IMR-90 (cell line): ENCODE measurements around the gene NFAT5. TPM values are rescaled to one million over a fixed set of nuclear protein-coding genes. Genes with fewer than 3 reads are reported as not detected.

Source experiments
- ATAC-seq: fragments of 200-7000 bp; cut with Tn5 transposase; 2 replicates; pipeline ENCODE4 v1.9.1; 2020; ENCODE audit warnings: low read depth, mild to moderate bottlenecking, moderate library complexity
- BruUV-seq: library from RNA; stranded (reverse); fragments of 400-500 nt; replicated peaks from 2 replicates; lab custom pipeline; 2021; lab: Mats Ljungman, UMichigan
- CTCF ChIA-PET: fragments of 300-600 bp; formaldehyde crosslinking; extraction: SDS; loops from one replicate; lab custom pipeline; 2021; ENCODE audit warnings: antibody characterized with exemption; lab: Yijun Ruan, JAX
- POLR2A ChIA-PET: fragments of 300-600 bp; sonication (Branson Sonifier 250); formaldehyde crosslinking; loops from one replicate; lab custom pipeline; 2022; ENCODE audit warnings: antibody characterized with exemption; ENCODE audit not compliant: unreplicated experiment; lab: Charles Lee
- DNase-seq: peaks from one replicate; pipeline ENCODE4 v3.0.0; 2013
- H2AFZ ChIP-seq: replicated peaks from 2 replicates; pipeline ENCODE3; 2013; ENCODE audit warnings: low read length, mild to moderate bottlenecking; ENCODE audit not compliant: poor library complexity
- H2AK5ac ChIP-seq: 2 replicates; pipeline ENCODE4 v1.6.1; 2013; ENCODE audit warnings: low read depth, low read length, inconsistent platforms
- H2AK9ac ChIP-seq: replicated peaks from 2 replicates; pipeline ENCODE3; 2013; ENCODE audit warnings: mild to moderate bottlenecking, low read depth, low read length, moderate library complexity; ENCODE audit not compliant: poor library complexity
- H2BK120ac ChIP-seq: 2 replicates; pipeline ENCODE4 v1.6.1; 2013; ENCODE audit warnings: low read depth, low read length, inconsistent platforms
- H2BK15ac ChIP-seq: 3 replicates; pipeline ENCODE4 v1.6.1; 2013; ENCODE audit warnings: low read depth, low read length, inconsistent platforms
- H2BK20ac ChIP-seq: 2 replicates; pipeline ENCODE4 v1.6.1; 2013; ENCODE audit warnings: low read depth, mild to moderate bottlenecking, inconsistent platforms, low read length, moderate library complexity
- H2BK5ac ChIP-seq: 2 replicates; pipeline ENCODE4 v1.6.1; 2013; ENCODE audit warnings: mild to moderate bottlenecking, low read depth, low read length, inconsistent platforms; ENCODE audit not compliant: poor library complexity, severe bottlenecking
- H3K14ac ChIP-seq: replicated peaks from 2 replicates; pipeline ENCODE4 v1.6.1; 2013; ENCODE audit warnings: low read depth, low read length, inconsistent platforms
- H3K18ac ChIP-seq: 2 replicates; pipeline ENCODE4 v1.6.1; 2013; ENCODE audit warnings: low read depth, low read length, control low read depth
- H3K23ac ChIP-seq: 2 replicates; pipeline ENCODE4 v1.6.1; 2013; ENCODE audit warnings: low read depth, low read length, inconsistent platforms
- H3K27ac ChIP-seq: 2 replicates; pipeline ENCODE4 v1.5.1; 2013; ENCODE audit warnings: mild to moderate bottlenecking, control low read depth, low read length; ENCODE audit not compliant: insufficient read depth
- H3K27me3 ChIP-seq: 2 replicates; pipeline ENCODE4 v1.6.1; 2013; ENCODE audit warnings: low read length; ENCODE audit not compliant: control insufficient read depth, insufficient read depth
- H3K36me3 ChIP-seq: 2 replicates; pipeline ENCODE4 v1.6.1; 2013; ENCODE audit warnings: low read length, mixed read lengths; ENCODE audit not compliant: control insufficient read depth, insufficient read depth
- H3K4ac ChIP-seq: 2 replicates; pipeline ENCODE4 v1.6.1; 2013; ENCODE audit warnings: low read depth, low read length, inconsistent platforms
- H3K4me1 ChIP-seq: 2 replicates; pipeline ENCODE4 v1.6.1; 2013; ENCODE audit warnings: low read length, mixed read lengths; ENCODE audit not compliant: control insufficient read depth, insufficient read depth
- H3K4me2 ChIP-seq: 2 replicates; pipeline ENCODE4 v1.6.1; 2013; ENCODE audit warnings: low read depth, mild to moderate bottlenecking, control low read depth, low read length, moderate library complexity
- H3K4me3 ChIP-seq: 2 replicates; pipeline ENCODE4 v1.5.1; 2013; ENCODE audit warnings: low read depth, mild to moderate bottlenecking, control low read depth, low read length, moderate library complexity; ENCODE audit not compliant: insufficient read depth
- H3K56ac ChIP-seq: 2 replicates; pipeline ENCODE4 v1.6.1; 2013; ENCODE audit warnings: low read length, inconsistent platforms; ENCODE audit not compliant: insufficient read depth; ENCODE audit errors: extremely low read depth
- H3K79me1 ChIP-seq, 2 experiments: 2 replicates each; pipeline ENCODE4 v1.6.1; 2013; ENCODE audit warnings: low read length in 2 of 2, inconsistent platforms in 1 of 2, low read depth in 1 of 2
- H3K9ac ChIP-seq: 2 replicates; pipeline ENCODE4 v1.6.1; 2013; ENCODE audit warnings: low read depth, low read length, control low read depth
- H3K9me1 ChIP-seq: 2 replicates; pipeline ENCODE4 v1.6.1; 2013; ENCODE audit warnings: low read length, inconsistent platforms; ENCODE audit not compliant: insufficient read depth
- H3K9me3 ChIP-seq: 2 replicates; pipeline ENCODE4 v1.6.1; 2013; ENCODE audit warnings: low read length; ENCODE audit not compliant: control insufficient read depth, insufficient read depth
- H4K20me1 ChIP-seq: 2 replicates; pipeline ENCODE4 v1.6.1; 2013; ENCODE audit warnings: low read length, inconsistent platforms; ENCODE audit not compliant: insufficient read depth
- H4K5ac ChIP-seq: 2 replicates; pipeline ENCODE4 v1.6.1; 2013; ENCODE audit warnings: mild to moderate bottlenecking, low read depth, low read length, control low read depth
- H4K8ac ChIP-seq, 2 experiments: 2 replicates each; pipeline ENCODE4 v1.6.1; 2013; ENCODE audit warnings: low read depth in 2 of 2, low read length in 2 of 2, control low read depth in 1 of 2, inconsistent platforms in 1 of 2
- H4K91ac ChIP-seq: 2 replicates; pipeline ENCODE4 v1.6.1; 2013; ENCODE audit warnings: low read depth, low read length, inconsistent platforms; ENCODE audit not compliant: insufficient read depth
- BHLHE40 ChIP-seq: fragments of 150-350 bp; IDR thresholded peaks from 2 replicates; pipeline ENCODE4 v1.6.1; 2016; ENCODE audit warnings: mild to moderate bottlenecking, low read depth, low read length
- CEBPB ChIP-seq: IDR thresholded peaks from 2 replicates; pipeline ENCODE4 v1.6.1; 2012; ENCODE audit warnings: low read depth, low read length, improper control_type of control experiment
- CHD1 ChIP-seq: IDR thresholded peaks from 2 replicates; pipeline ENCODE4 v1.6.1; 2012; ENCODE audit warnings: low read depth, low read length, improper control_type of control experiment
- CTCF ChIP-seq: conservative IDR thresholded peaks from 2 replicates; pipeline ENCODE4 v1.5.1; 2012; ENCODE audit warnings: mild to moderate bottlenecking, low read depth, low read length, improper control_type of control experiment
- ELK1 ChIP-seq: fragments of 150-350 bp; IDR thresholded peaks from 2 replicates; pipeline ENCODE4 v1.6.1; 2016; ENCODE audit warnings: low read depth, mild to moderate bottlenecking, low read length, moderate library complexity, borderline replicate concordance
- MAFK ChIP-seq: IDR thresholded peaks from 2 replicates; pipeline ENCODE4 v1.6.1; 2012; ENCODE audit warnings: low read depth, low read length, improper control_type of control experiment
- MAZ ChIP-seq: IDR thresholded peaks from 2 replicates; pipeline ENCODE4 v1.6.1; 2012; ENCODE audit warnings: low read depth, mild to moderate bottlenecking, low read length, improper control_type of control experiment, moderate library complexity, borderline replicate concordance
- MXI1 ChIP-seq: IDR thresholded peaks from 2 replicates; pipeline ENCODE4 v1.6.1; 2012; ENCODE audit warnings: low read depth, mild to moderate bottlenecking, low read length, moderate library complexity, borderline replicate concordance
- NFE2L2 ChIP-seq: fragments of 150-350 bp; IDR thresholded peaks from 2 replicates; pipeline ENCODE4 v1.6.1; 2016; ENCODE audit warnings: low read depth, mild to moderate bottlenecking, low read length
- POLR2A ChIP-seq: IDR thresholded peaks from 2 replicates; pipeline ENCODE4 v1.6.1; 2012; ENCODE audit warnings: mild to moderate bottlenecking, low read depth, low read length
- RAD21 ChIP-seq: IDR thresholded peaks from 2 replicates; pipeline ENCODE4 v1.6.1; 2012; ENCODE audit warnings: low read length, improper control_type of control experiment
- RCOR1 ChIP-seq: IDR thresholded peaks from 2 replicates; pipeline ENCODE4 v1.6.1; 2012; ENCODE audit warnings: mild to moderate bottlenecking, low read length, improper control_type of control experiment; ENCODE audit not compliant: insufficient replicate concordance
- SMC3 ChIP-seq: fragments of 150-350 bp; IDR thresholded peaks from 2 replicates; pipeline ENCODE4 v1.6.1; 2016; ENCODE audit warnings: low read depth, mild to moderate bottlenecking, antibody characterized with exemption, low read length, moderate library complexity
- USF2 ChIP-seq: fragments of 150-350 bp; IDR thresholded peaks from 2 replicates; pipeline ENCODE4 v1.6.1; 2017; ENCODE audit warnings: mild to moderate bottlenecking, antibody characterized with exemption, low read length, low read depth
- WGBS, 2 experiments: methylation state at CpG; one replicate each; pipeline versions ENCODE4 v1.1.5 to v1.1.7; 2013; ENCODE audit warnings: missing lambda C conversion rate in 2 of 2; ENCODE audit not compliant: insufficient read length in 1 of 2; ENCODE audit errors: extremely low coverage in 2 of 2; 5-methylcytosine and 5-hydroxymethylcytosine counted together
- dilution Hi-C: fragments of 300-500 bp; cut with HindIII; formaldehyde crosslinking; loops from one replicate; pipeline ENCODE4 v1.14.3; 2018; ENCODE audit warnings: low sequenced_read_pairs; ENCODE audit not compliant: unreplicated experiment
- in situ Hi-C: fragments of 300-500 bp; cut with MboI; formaldehyde crosslinking; loops from 3 replicates; pipeline ENCODE4 v1.14.3; 2019; ENCODE audit warnings: low sequenced_read_pairs, inconsistent platforms, mixed read lengths
- intact Hi-C: fragments of 100-400 bp; cut with micrococcal nuclease; formaldehyde crosslinking; loops from 2 replicates; pipeline ENCODE4 v1.10.0; 2022
- polyA plus RNA-seq, 3 experiments: library from polyadenylated mRNA; depleted of rRNA; stranded (reverse); fragments of >200 nt; gene quantifications; 2 replicates each; pipeline ENCODE4 v1.2.3, GENCODE V29; 2012; ENCODE audit warnings: low replicate concordance in 1 of 3
- total RNA-seq: library from RNA; depleted of rRNA; stranded (reverse); fragments of >200 nt; gene quantifications from 2 replicates; pipeline ENCODE4 v1.2.3, GENCODE V29; 2012

Gene NFAT5
- total and polyA plus RNA-seq, 2 of the 4 experiments (the other 2 are of a cell fraction), result 10.9 to 20.1 TPM

GRCh38 chr16:69754143-69754468, 188.3 kb downstream of the NFAT5 start:
- peak overlapping the region; percentile 92 for H3K4ac ChIP-seq
- H2AK9ac ChIP-seq, result peak overlapping the region; percentile 99
- H3K9me3 ChIP-seq, result no peaks in the 10 kb centered on the region
- H3K79me1 ChIP-seq, result peaks cover 8 to 24% of the 10 kb centered on the region in 2 experiments
- no TSS peak for BruUV-seq
- peak overlapping the region; percentile 50; the same call in 1 of the 2 replicates for H2BK120ac ChIP-seq
- peak overlapping the region; percentile 96 for H3K14ac ChIP-seq
- peak overlapping the region; percentile 84 for H4K91ac ChIP-seq
- DNase-seq (no peak), ATAC-seq (no peak)
- peak overlapping the region; percentile 69 for H3K56ac ChIP-seq
- in situ Hi-C loops (loop anchor here (5.0 kb wide), 2 partner anchors 47 to 357 kb away; no protein-coding TSS in a partner anchor), dilution Hi-C loops (no loop called here), intact Hi-C loops (loop anchor here (1.0 to 2.0 kb wide), 4 partner anchors 27 to 415 kb away; partner anchors contain the start of genes COG8, NIP7 and NQO1)
- H2BK20ac ChIP-seq, result no peak overlapping the region
- H3K18ac ChIP-seq, result no peak overlapping the region
- peak overlapping the region; percentile 77 to 93 for H4K8ac ChIP-seq
- H4K20me1 ChIP-seq, result no peaks in the 10 kb centered on the region
- peaks cover 15% of the 10 kb centered on the region for H3K36me3 ChIP-seq
- ChIA-PET CTCF (interaction anchor here (0.6 to 1.7 kb wide), 7 partner anchors 9 to 431 kb away, joined by 3 to 14 read pairs (median 3); partner anchors contain the start of gene NQO1), POLR2A (interaction anchor here (1.1 kb wide), 1 partner anchor 358 kb away, joined by 3 read pairs; no protein-coding TSS in a partner anchor)
- no peak for TF ChIP-seq MXI1
- TF ChIP-seq USF2, result no peak
- no peak for TF ChIP-seq ELK1
- no peak for TF ChIP-seq NFE2L2
- no peak for TF ChIP-seq SMC3
- TF ChIP-seq MAZ, result no peak
- no peak for TF ChIP-seq POLR2A
- TF ChIP-seq CHD1, result no peak
- no peak for TF ChIP-seq CEBPB
- no peak for TF ChIP-seq CTCF
- no peak for TF ChIP-seq BHLHE40
- TF ChIP-seq MAFK, result no peak
- no peak for TF ChIP-seq RCOR1
- TF ChIP-seq RAD21, result no peak
- H3K9me1 ChIP-seq, result 0 out of 2 replicates have a peak, but pooled peaks cover 2% of the 10 kb centered on the region
- peak overlapping the region; percentile 91 for H3K4me2 ChIP-seq
- H2AK5ac ChIP-seq, result peak overlapping the region; percentile 95
- H3K4me3 ChIP-seq, result peak overlapping the region; percentile 78
- 0 out of 3 replicates have a peak overlapping the region, but pooled peaks have one; percentile 1 for H2BK15ac ChIP-seq
- no peaks in the 10 kb centered on the region for H3K4me1 ChIP-seq
- H3K23ac ChIP-seq, result peak overlapping the region; percentile 94
- peak overlapping the region; percentile 36; the same call in 1 of the 2 replicates for H4K5ac ChIP-seq
- no peaks in the 10 kb centered on the region for H3K27me3 ChIP-seq
- 17% methylated on average over 1 of the region's 4 CpGs; no CpG with 5 or more reads in 1 of the 2 experiments for WGBS, 2 experiments
- peak overlapping the region; percentile 83 for H3K9ac ChIP-seq
- H2AFZ ChIP-seq, result peak overlapping the region; percentile 100
- peak overlapping the region; percentile 72 for H2BK5ac ChIP-seq
- H3K27ac ChIP-seq, result peak overlapping the region; percentile 73
